Panc1 (cell line): Measurements from ENCODE around the gene PHLDB1. TPM values are rescaled to one million over a fixed set of nuclear protein-coding genes. Genes with fewer than 3 reads are reported as not detected.

ENCODE experiments used
- ATAC-seq: fragments of 200-7000 bp; cut with Tn5 transposase; 2 replicates; pipeline ENCODE4 v1.9.1; 2020; ENCODE audit warnings: mild to moderate bottlenecking, moderate library complexity
- BruUV-seq: library from RNA; stranded (reverse); fragments of 400-500 nt; replicated peaks from 2 replicates; lab custom pipeline; 2021; lab: Mats Ljungman, UMichigan
- CTCF ChIA-PET: fragments of 300-600 bp; sonication (Branson Sonifier 250); formaldehyde crosslinking; loops from one replicate; lab custom pipeline; 2022; ENCODE audit warnings: antibody characterized with exemption; lab: Charles Lee
- POLR2A ChIA-PET: fragments of 300-600 bp; sonication (Branson Sonifier 250); formaldehyde crosslinking; loops from one replicate; lab custom pipeline; 2022; ENCODE audit warnings: antibody characterized with exemption; lab: Charles Lee
- DNase-seq: peaks from one replicate; pipeline ENCODE4 v3.0.0-alpha.2; 2010; ENCODE audit warnings: low read depth, low spot score
- H3K27ac ChIP-seq: 2 replicates; pipeline ENCODE4 v1.5.1; 2011; ENCODE audit warnings: mild to moderate bottlenecking, low read length, inconsistent platforms
- H3K27me3 ChIP-seq: fragments of 200-500 bp; sonication (Bioruptor generic); 2 replicates; pipeline ENCODE4 v1.6.0; 2014; ENCODE audit warnings: low read length, inconsistent platforms; ENCODE audit not compliant: control insufficient read depth, insufficient read depth
- H3K36me3 ChIP-seq: fragments of 200-500 bp; sonication (Bioruptor generic); 2 replicates; pipeline ENCODE4 v1.5.1; 2014; ENCODE audit warnings: inconsistent platforms, mild to moderate bottlenecking, low read length, moderate library complexity; ENCODE audit not compliant: control insufficient read depth, insufficient read depth
- H3K4me1 ChIP-seq: 2 replicates; pipeline ENCODE4 v1.5.1; 2011; ENCODE audit warnings: inconsistent platforms, mild to moderate bottlenecking, low read length, moderate library complexity; ENCODE audit not compliant: control insufficient read depth, insufficient read depth
- H3K4me3 ChIP-seq, 2 experiments: 2 replicates each; pipeline ENCODE4 v1.5.1; 2011 to 2012; ENCODE audit warnings: low read depth in 2 of 2, low read length in 2 of 2, mild to moderate bottlenecking in 2 of 2, inconsistent platforms in 1 of 2, moderate library complexity in 1 of 2
- H3K9me3 ChIP-seq: fragments of 200-500 bp; sonication (Bioruptor generic); 2 replicates; pipeline ENCODE4 v1.5.1; 2014; ENCODE audit warnings: low read depth, mild to moderate bottlenecking, inconsistent platforms, low read length, moderate library complexity; ENCODE audit not compliant: control insufficient read depth, insufficient read depth
- POLR2AphosphoS5 ChIP-seq: IDR thresholded peaks from 2 replicates; pipeline ENCODE4 v1.6.1; 2012; ENCODE audit warnings: mild to moderate bottlenecking, low read depth, low read length, moderate library complexity
- SIN3A ChIP-seq: IDR thresholded peaks from 2 replicates; pipeline ENCODE4 v1.6.1; 2012; ENCODE audit warnings: low read depth, mild to moderate bottlenecking, low read length, moderate library complexity, borderline replicate concordance; ENCODE audit not compliant: insufficient read depth
- TCF7L2 ChIP-seq: IDR thresholded peaks from 2 replicates; pipeline ENCODE4 v1.6.1; 2011; ENCODE audit warnings: mild to moderate bottlenecking, low read depth, low read length, inconsistent platforms
- in situ Hi-C: cut with HindIII; loops from 2 replicates; pipeline ENCODE4 v1.10.0; 2016; ENCODE audit warnings: low sequenced_read_pairs, low pct_unique_long_range_greater_than_20kb
- intact Hi-C: fragments of 100-400 bp; cut with micrococcal nuclease; formaldehyde crosslinking; loops from one replicate; pipeline ENCODE4 v1.10.0; 2022; ENCODE audit not compliant: unreplicated experiment
- total RNA-seq: library from RNA; stranded (reverse); gene quantifications from one replicate; pipeline ENCODE4 v1.2.1, GENCODE V29; 2021; ENCODE audit not compliant: unreplicated experiment
- TF ChIP-seq, protein P1 (sequence below), 2 experiments: IDR thresholded peaks; 2 replicates each; pipeline ENCODE4 v1.6.1; 2011 to 2012; ENCODE audit warnings: low read depth in 2 of 2, control low read depth in 1 of 2, low read length in 1 of 2, mild to moderate bottlenecking in 1 of 2, moderate library complexity in 1 of 2; ENCODE audit not compliant: insufficient read depth in 1 of 2
- TF ChIP-seq, protein P2 (sequence below): fragments of 450-650 bp; IDR thresholded peaks from 2 replicates; pipeline ENCODE4 v1.5.1; 2017; ENCODE audit warnings: mild to moderate bottlenecking

PHLDB1 gene
- total RNA-seq, 1 experiment from 2014 or later, result 97.7 TPM

DNA sequence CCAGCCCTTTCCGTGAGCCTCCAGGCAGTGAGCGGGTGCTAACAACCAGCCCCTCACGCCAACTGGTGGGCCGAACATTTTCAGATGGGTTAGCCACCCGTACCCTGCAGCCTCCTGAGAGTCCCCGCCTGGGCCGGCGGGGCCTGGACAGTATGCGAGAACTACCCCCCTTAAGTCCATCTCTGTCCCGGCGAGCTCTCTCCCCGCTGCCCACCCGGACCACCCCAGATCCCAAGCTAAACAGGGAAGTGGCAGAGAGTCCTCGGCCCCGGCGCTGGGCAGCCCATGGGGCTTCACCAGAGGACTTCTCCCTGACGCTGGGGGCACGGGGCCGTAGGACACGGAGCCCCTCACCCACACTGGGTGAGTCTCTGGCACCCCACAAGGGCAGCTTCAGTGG lies 20.6 kb downstream of the PHLDB1 start:
- no TSS peak for BruUV-seq
- in situ Hi-C loops (no loop called here), intact Hi-C loops (no loop called here)
- POLR2A ChIA-PET, result no interaction called here
- DNase-seq, result no peak
- CTCF ChIA-PET, result interaction anchor here (0.6 to 0.7 kb wide), 2 partner anchors 13 to 312 kb away, joined by 4 to 8 read pairs; no protein-coding TSS in a partner anchor
- Histone ChIP-seq H3K27me3 (no peaks in the 10 kb centered on the region), H3K4me3 (no peak overlapping the region), H3K9me3 (no peaks in the 10 kb centered on the region), H3K4me1 (peaks cover 4% of the 10 kb centered on the region), H3K27ac (no peak overlapping the region), H3K36me3 (0 out of 2 replicates have a peak, but pooled peaks cover 9% of the 10 kb centered on the region)
- TF ChIP-seq TCF7L2, result no peak
- TF ChIP-seq, protein P1, sequence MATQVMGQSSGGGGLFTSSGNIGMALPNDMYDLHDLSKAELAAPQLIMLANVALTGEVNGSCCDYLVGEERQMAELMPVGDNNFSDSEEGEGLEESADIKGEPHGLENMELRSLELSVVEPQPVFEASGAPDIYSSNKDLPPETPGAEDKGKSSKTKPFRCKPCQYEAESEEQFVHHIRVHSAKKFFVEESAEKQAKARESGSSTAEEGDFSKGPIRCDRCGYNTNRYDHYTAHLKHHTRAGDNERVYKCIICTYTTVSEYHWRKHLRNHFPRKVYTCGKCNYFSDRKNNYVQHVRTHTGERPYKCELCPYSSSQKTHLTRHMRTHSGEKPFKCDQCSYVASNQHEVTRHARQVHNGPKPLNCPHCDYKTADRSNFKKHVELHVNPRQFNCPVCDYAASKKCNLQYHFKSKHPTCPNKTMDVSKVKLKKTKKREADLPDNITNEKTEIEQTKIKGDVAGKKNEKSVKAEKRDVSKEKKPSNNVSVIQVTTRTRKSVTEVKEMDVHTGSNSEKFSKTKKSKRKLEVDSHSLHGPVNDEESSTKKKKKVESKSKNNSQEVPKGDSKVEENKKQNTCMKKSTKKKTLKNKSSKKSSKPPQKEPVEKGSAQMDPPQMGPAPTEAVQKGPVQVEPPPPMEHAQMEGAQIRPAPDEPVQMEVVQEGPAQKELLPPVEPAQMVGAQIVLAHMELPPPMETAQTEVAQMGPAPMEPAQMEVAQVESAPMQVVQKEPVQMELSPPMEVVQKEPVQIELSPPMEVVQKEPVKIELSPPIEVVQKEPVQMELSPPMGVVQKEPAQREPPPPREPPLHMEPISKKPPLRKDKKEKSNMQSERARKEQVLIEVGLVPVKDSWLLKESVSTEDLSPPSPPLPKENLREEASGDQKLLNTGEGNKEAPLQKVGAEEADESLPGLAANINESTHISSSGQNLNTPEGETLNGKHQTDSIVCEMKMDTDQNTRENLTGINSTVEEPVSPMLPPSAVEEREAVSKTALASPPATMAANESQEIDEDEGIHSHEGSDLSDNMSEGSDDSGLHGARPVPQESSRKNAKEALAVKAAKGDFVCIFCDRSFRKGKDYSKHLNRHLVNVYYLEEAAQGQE (IDR thresholded peaks at IDR 0.05; ENCODE audit: insufficient read depth in 1 of 2, low read depth in 2 of 2, low read length in 1 of 2), result no peak
- TF ChIP-seq POLR2AphosphoS5, result no peak
- TF ChIP-seq, protein P2, sequence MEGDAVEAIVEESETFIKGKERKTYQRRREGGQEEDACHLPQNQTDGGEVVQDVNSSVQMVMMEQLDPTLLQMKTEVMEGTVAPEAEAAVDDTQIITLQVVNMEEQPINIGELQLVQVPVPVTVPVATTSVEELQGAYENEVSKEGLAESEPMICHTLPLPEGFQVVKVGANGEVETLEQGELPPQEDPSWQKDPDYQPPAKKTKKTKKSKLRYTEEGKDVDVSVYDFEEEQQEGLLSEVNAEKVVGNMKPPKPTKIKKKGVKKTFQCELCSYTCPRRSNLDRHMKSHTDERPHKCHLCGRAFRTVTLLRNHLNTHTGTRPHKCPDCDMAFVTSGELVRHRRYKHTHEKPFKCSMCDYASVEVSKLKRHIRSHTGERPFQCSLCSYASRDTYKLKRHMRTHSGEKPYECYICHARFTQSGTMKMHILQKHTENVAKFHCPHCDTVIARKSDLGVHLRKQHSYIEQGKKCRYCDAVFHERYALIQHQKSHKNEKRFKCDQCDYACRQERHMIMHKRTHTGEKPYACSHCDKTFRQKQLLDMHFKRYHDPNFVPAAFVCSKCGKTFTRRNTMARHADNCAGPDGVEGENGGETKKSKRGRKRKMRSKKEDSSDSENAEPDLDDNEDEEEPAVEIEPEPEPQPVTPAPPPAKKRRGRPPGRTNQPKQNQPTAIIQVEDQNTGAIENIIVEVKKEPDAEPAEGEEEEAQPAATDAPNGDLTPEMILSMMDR, result no peak
- TF ChIP-seq SIN3A, result no peak
- ATAC-seq, result no peak

DNA sequence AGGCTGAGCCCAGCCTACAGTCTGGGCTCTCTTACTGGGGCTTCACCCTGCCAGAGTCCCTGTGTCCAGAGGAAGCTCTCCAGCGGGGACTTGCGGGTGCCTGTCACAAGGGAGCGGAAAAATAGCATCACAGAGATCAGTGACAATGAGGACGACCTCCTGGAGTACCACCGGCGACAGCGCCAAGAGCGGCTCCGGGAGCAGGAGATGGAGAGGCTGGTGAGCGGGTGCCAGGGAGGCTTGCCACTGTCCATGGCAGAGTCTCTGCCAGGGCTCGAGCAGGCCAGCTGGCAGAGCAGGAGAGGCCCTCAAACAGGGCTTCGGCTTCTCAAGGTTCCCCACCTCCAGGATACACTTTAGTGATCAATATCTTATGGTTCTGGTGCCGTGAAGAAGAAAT lies 21.0 kb downstream of the PHLDB1 start:
- no TSS peak for BruUV-seq
- H3K9me3 ChIP-seq, result no peaks in the 10 kb centered on the region
- H3K4me1 ChIP-seq, result no peaks in the 10 kb centered on the region; the same call in 1 of the 2 replicates
- intact Hi-C loops (no loop called here), in situ Hi-C loops (no loop called here)
- 0 out of 2 replicates have a peak, but pooled peaks cover 9% of the 10 kb centered on the region for H3K36me3 ChIP-seq
- H3K27me3 ChIP-seq, result no peaks in the 10 kb centered on the region
- ChIA-PET POLR2A (no interaction called here), CTCF (interaction anchor here (0.6 kb wide), 1 partner anchor 311 kb away, joined by 8 read pairs; no protein-coding TSS in a partner anchor)
- TF ChIP-seq, protein P2, result no peak
- TF ChIP-seq SIN3A (no peak), POLR2AphosphoS5 (no peak), TCF7L2 (no peak)
- TF ChIP-seq, protein P1 (IDR thresholded peaks at IDR 0.05; ENCODE audit: insufficient read depth in 1 of 2, low read depth in 2 of 2, low read length in 1 of 2), result no peak
- no peak overlapping the region for H3K4me3 ChIP-seq
- ATAC-seq (no peak), DNase-seq (no peak)
- no peak overlapping the region for H3K27ac ChIP-seq
